ENCODE measurements around the gene SLC47A2.

GRCh38 chr17:19641687-19642372 lies 74.6 kb downstream of the SLC47A2 start:
- no peak for TF ChIP-seq CTCF (IDR thresholded peaks at IDR 0.05)
- TF ChIP-seq ZFX (IDR thresholded peaks at IDR 0.05; ENCODE audit: borderline replicate concordance), result no peak
